AG10803 (cell line): ENCODE measurements around the gene TAS2R8.

Experiments
- DNase-seq: peaks from one replicate; pipeline ENCODE4 v3.0.0; 2010; ENCODE audit warnings: low read depth
- H3K4me3 ChIP-seq: 2 replicates; pipeline ENCODE4 v1.5.1; 2011; ENCODE audit warnings: mild to moderate bottlenecking, low read length, control low read depth
- TF ChIP-seq, protein P1 (sequence below): conservative IDR thresholded peaks from 2 replicates; pipeline ENCODE4 v1.5.1; 2011; ENCODE audit warnings: mild to moderate bottlenecking, low read length, control low read depth, inconsistent platforms

The TAS2R8 gene

GRCh38 chr12:10807186-10807585 lies at the start of gene TAS2R8:
TAS2R8 (minus strand) TSS chr12:10807286; CDS start chr12:10806980, 306 bp downstream.
- TF ChIP-seq, protein P1, sequence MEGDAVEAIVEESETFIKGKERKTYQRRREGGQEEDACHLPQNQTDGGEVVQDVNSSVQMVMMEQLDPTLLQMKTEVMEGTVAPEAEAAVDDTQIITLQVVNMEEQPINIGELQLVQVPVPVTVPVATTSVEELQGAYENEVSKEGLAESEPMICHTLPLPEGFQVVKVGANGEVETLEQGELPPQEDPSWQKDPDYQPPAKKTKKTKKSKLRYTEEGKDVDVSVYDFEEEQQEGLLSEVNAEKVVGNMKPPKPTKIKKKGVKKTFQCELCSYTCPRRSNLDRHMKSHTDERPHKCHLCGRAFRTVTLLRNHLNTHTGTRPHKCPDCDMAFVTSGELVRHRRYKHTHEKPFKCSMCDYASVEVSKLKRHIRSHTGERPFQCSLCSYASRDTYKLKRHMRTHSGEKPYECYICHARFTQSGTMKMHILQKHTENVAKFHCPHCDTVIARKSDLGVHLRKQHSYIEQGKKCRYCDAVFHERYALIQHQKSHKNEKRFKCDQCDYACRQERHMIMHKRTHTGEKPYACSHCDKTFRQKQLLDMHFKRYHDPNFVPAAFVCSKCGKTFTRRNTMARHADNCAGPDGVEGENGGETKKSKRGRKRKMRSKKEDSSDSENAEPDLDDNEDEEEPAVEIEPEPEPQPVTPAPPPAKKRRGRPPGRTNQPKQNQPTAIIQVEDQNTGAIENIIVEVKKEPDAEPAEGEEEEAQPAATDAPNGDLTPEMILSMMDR, result no peak
- H3K4me3 ChIP-seq, result no peak within 1 kb of the TSS
- DNase-seq, result no peak

DNA sequence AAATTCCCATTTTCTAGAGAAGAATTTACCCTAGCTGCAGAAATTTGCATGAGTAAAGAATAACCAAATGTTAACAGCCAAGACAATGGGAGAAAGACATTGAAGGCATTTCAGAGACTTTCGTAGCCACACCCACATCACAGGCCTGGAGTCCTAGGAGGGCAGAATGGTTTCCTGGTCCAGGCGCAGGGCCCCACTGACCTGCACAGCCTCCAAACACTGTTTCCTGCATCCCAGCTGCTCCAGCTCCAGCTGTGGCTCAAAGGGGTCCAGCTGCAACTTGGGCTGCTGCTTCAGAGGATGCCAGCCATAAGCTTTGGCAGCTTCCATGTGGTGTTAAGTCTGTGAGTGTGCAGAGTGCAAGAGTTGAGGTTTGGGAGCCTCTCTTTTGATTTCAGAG lies 48.7 kb upstream of the TAS2R8 start:
- TF ChIP-seq, protein P1, result no peak
- no peak overlapping the region for H3K4me3 ChIP-seq
- no peak for DNase-seq

DNA sequence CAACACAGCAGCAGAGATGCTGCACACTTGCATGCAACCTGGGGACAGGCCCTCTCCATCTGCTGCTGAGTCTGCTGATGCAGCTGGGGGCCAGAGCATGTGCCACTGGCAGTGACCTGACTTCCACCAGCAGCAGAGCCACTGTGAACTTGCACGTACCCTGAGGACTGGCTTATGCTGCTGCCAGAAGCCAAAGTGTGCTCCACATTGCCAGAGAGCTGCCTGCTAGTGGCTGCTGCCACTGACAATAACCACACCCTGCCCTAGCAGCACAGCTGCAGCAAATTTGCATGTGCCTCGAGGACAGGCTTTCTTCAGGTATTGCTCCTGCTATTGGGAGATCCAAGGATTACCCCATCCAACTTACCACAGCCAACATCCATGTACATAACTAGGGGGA lies 46.7 kb upstream of the TAS2R8 start:
- TF ChIP-seq, protein P1, result no peak
- H3K4me3 ChIP-seq, result no peak overlapping the region
- no peak for DNase-seq

GRCh38 chr12:10851243-10851858 lies 44.3 kb upstream of the TAS2R8 start:
- DNase-seq, result no peak
- TF ChIP-seq, protein P1, result no peak
- no peak overlapping the region for H3K4me3 ChIP-seq

DNA sequence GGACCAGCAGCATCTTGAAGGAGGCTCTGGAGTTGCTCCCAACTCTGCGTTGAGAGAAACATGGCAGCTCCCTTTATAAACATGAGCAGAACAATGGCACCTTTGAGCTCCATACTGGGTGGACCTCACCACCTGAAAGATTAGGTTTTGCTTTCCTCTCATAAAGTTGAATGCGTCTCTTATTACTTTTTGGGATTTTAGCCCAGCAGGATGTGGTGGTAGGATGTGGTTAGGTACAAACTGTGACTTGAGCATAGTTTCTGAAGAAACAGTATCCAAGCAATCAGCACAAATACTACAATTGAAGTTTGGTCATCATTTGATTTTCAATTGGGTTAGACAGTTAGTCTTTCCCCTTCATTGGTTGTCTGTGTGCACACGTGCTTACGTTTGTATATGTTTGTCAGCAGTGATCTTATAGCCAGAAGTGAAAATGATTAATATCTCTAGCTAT lies 42.4 kb upstream of the TAS2R8 start, which contains the start of gene PRR4:
Gene PRR4 (minus strand): TSS at position 51 of the 454 bp plus-strand sequence. CDS start 38 bp downstream, at position 13.
- no peak for DNase-seq
- H3K4me3 ChIP-seq, result no peak within 1 kb of the TSS
- TF ChIP-seq, protein P1, result no peak

- no peak for DNase-seq
- TF ChIP-seq, protein P1, result no peak
- no peak overlapping the region for H3K4me3 ChIP-seq
These were observed 40.7 kb upstream of the TAS2R8 start for GRCh38 chr12:10847744-10848143.

DNA sequence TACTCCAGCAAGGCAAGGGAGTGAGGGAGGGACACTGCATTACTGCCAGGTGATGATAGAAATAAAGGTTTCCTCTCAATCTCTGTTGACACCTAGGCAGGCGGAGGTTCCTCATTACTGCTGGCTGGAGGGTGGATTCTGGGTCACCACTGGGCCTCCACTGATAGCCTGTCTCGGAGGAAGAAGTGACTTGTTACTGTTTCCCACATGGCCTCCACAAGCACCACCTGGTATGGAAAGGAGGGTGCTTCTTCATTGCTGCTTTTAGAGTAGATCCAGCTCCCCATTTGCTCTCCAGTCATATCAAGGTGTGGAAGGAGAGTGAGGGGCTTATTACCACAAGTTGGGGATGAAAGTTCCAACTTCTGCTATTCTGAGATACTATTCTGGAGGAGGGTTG lies 35.8 kb upstream of the TAS2R8 start:
- DNase-seq, result no peak
- TF ChIP-seq, protein P1, result no peak
- no peak overlapping the region for H3K4me3 ChIP-seq
